ENCODE data around the gene DNASE1. TPM values are rescaled to one million over a fixed set of nuclear protein-coding genes. Genes with fewer than 3 reads are reported as not detected.

The DNASE1 gene
- total RNA-seq, 4 donors from 2014 or later = 18.1 to 33.2 (median 25.0) TPM

DNA sequence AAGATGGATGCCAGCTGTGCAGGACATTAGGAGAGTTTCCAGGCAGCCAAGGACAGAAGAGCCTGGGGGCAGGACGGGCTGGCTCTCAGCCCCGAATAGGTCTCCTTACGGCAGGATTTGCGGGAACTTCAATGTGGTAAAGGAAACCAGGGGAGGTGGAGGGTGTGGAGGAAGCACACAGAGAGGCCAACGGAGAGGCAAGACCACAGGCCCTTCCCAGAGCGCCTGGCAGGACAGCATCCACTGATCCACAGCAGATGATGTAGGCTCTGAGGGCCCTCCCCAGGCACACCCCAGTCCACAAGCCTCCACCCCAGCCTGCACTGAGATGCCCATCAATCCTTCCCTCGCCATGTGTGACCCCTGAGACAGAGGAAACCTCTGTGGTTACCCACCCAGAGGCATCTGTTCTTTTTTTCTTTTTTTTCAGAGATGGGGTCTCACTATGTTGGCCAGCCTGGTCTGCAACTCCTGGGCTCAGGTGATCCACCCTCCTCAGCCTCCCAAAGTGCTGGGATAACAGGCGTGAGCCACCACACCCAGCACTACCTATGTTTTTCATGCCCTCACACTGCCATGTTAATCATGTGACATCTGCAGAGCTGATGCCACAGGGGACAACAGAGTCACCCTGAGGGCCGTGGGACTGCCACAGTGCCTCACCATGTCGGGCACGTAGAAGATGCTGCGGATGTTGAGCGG lies 19.3 kb downstream of the DNASE1 start:
- peaks cover 26 to 36% of the 10 kb centered on the region in 2 donors for H3K36me3 ChIP-seq
- H3K9me3 ChIP-seq = no peaks in the 10 kb centered on the region
- H3K27ac ChIP-seq = no peak overlapping the region
- WGBS, 2 donors = 95 to 96% methylated on average over 13 of the region's 13 CpGs
- TF ChIP-seq POLR2A (IDR thresholded peaks at IDR 0.05) = no peak
- TF ChIP-seq, protein P1, sequence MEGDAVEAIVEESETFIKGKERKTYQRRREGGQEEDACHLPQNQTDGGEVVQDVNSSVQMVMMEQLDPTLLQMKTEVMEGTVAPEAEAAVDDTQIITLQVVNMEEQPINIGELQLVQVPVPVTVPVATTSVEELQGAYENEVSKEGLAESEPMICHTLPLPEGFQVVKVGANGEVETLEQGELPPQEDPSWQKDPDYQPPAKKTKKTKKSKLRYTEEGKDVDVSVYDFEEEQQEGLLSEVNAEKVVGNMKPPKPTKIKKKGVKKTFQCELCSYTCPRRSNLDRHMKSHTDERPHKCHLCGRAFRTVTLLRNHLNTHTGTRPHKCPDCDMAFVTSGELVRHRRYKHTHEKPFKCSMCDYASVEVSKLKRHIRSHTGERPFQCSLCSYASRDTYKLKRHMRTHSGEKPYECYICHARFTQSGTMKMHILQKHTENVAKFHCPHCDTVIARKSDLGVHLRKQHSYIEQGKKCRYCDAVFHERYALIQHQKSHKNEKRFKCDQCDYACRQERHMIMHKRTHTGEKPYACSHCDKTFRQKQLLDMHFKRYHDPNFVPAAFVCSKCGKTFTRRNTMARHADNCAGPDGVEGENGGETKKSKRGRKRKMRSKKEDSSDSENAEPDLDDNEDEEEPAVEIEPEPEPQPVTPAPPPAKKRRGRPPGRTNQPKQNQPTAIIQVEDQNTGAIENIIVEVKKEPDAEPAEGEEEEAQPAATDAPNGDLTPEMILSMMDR (IDR thresholded peaks at IDR 0.05) = no peak
- H3K27me3 ChIP-seq = no peaks in the 10 kb centered on the region
- no peak for DNase-seq
- no peak overlapping the region for H3K4me3 ChIP-seq (replicated peaks in 1 of 3)
- H3K4me1 ChIP-seq = no peaks in the 10 kb centered on the region
- intact Hi-C loops (cut with DNase I) = no loop called here

DNA sequence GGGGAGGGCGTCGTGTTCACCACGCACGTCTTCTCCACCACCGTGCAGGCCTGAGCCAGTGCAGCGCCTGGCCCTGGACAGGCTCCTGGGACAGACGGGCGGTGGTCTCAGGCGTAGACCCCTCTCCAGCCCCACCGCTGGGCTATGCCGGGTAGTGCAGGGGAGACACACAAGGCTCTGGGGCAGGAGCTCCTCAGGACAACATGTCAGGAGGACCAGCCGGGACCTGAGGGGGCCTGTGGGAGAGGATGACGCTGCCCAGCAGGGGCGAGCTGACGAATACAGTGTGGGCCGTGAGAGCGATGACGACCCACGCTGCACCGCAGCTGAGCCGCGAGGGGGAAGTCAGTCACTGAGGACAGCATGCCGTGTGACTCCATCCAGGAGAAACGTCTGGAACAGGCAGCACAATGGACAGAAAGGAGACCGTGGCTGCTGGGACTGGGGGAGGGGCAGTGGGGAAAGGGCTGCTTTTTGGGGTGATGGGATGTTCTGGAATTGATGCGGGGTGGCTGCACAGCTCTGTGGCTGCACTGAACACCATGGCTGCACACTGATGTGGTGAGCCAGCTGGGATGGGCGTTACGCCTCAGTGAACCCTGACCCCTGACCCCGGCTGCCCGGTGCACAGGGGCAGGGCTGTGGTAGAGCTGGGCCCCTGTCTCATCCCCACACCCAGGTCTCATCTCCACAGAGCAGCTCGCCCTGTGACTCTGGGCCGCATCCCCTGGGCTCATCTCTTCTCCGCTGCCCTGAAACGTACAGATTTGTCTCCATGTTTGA lies 20.2 kb downstream of the DNASE1 start:
- TF ChIP-seq, protein P1 (IDR thresholded peaks at IDR 0.05) = no peak
- TF ChIP-seq POLR2A (IDR thresholded peaks at IDR 0.05) = no peak
- Histone ChIP-seq H3K4me1 (no peaks in the 10 kb centered on the region), H3K4me3 (replicated peaks in 1 of 3) (no peak overlapping the region), H3K36me3 (peaks cover 31 to 38% of the 10 kb centered on the region in 2 donors), H3K27me3 (no peaks in the 10 kb centered on the region), H3K9me3 (no peaks in the 10 kb centered on the region), H3K27ac (no peak overlapping the region)
- 90 to 94% methylated on average over 26 to 29 of the region's 34 CpGs for WGBS, 2 donors
- intact Hi-C loops (cut with DNase I) = no loop called here
- no peak for DNase-seq

DNA sequence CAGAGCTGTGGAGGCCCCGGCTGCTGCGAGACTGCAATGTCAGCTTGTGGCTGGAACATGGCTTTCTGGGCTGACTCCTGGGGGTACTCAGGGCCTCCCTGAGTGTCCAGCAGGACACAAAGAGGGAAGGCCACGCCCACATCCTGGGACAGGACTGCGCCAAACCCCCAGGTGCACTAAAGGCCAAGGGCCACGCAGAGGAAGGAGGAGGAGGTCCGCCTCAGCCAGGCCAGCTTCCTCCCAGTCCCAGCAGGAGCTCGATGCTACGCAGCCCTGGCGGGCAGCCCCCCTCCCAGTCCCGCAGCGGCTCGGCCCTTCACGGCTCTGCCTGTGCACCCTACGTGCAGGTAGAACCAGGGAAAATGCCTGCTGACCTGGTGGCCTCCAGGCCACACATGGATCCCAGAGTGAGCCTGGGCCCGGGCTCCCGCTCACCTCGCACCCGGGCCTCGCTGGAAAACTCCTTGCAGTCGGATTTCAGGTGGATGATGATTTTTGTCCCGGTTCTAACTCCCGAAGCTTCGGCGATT lies 21.2 kb downstream of the DNASE1 start:
- H3K27ac ChIP-seq = no peak overlapping the region
- TF ChIP-seq, protein P1 (IDR thresholded peaks at IDR 0.05) = no peak
- H3K9me3 ChIP-seq = no peaks in the 10 kb centered on the region
- 94 to 95% methylated on average over 14 to 16 of the region's 24 CpGs for WGBS, 2 donors
- peaks cover 31 to 35% of the 10 kb centered on the region in 2 donors for H3K36me3 ChIP-seq
- intact Hi-C loops (cut with DNase I) = no loop called here
- H3K4me3 ChIP-seq (replicated peaks in 1 of 3) = no peak overlapping the region
- no peaks in the 10 kb centered on the region for H3K4me1 ChIP-seq
- no peak for DNase-seq
- H3K27me3 ChIP-seq = no peaks in the 10 kb centered on the region

DNA sequence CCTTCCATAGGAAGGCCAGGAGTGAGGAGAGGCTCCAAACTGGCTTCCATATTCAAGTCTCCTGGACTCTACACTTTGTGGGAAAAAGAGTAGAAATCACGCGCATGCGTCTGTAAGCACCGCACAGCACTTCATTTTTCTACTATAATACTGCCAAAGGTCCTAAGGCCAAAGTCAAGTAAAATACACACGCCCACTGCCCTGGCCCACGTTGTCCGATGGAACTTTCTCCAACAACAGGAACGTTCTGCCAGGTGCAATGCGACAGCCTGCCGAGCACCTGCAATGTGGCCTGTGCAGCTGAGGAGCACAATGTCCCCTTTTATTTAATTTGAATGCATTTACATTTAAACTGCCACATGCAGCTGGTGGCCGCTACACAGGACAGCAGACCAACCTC lies 23.5 kb downstream of the DNASE1 start:
- intact Hi-C loops (cut with DNase I) = no loop called here
- Histone ChIP-seq H3K36me3 (peaks cover 28 to 29% of the 10 kb centered on the region in 2 donors), H3K9me3 (no peaks in the 10 kb centered on the region), H3K4me1 (no peaks in the 10 kb centered on the region), H3K27ac (no peak overlapping the region), H3K4me3 (replicated peaks in 1 of 3) (no peak overlapping the region), H3K27me3 (no peaks in the 10 kb centered on the region)
- WGBS, 2 donors = 94 to 97% methylated on average over 11 of the region's 11 CpGs
- TF ChIP-seq, protein P1 (IDR thresholded peaks at IDR 0.05) = no peak
- no peak for DNase-seq

DNA sequence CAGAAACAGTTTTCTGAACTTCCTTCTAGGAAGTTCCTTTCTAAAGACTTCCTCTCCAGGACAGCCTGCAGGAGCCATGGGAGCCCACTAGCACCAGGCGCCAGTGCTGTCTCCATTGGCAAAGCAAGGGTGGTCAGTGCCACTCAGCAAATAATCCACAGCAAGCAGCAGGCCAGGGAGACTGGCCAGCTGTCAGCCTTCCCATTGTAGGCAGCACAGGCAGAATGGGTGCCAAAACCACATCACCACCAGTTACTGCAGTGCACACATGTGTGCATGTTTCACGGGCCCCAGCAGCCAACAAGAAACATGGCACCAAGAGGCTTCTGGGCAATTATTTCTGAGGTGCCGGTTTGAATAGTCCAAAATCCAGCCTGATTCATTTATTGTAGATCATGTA lies 26.7 kb downstream of the DNASE1 start:
- Histone ChIP-seq H3K36me3 (peaks cover 15 to 19% of the 10 kb centered on the region in 2 donors), H3K4me1 (no peaks in the 10 kb centered on the region), H3K27ac (no peak overlapping the region), H3K27me3 (no peaks in the 10 kb centered on the region), H3K9me3 (no peaks in the 10 kb centered on the region), H3K4me3 (replicated peaks in 1 of 3) (no peak overlapping the region)
- TF ChIP-seq, protein P1 (IDR thresholded peaks at IDR 0.05) = no peak
- TF ChIP-seq POLR2A (IDR thresholded peaks at IDR 0.05) = no peak
- 91 to 92% methylated on average over 2 to 3 of the region's 3 CpGs for WGBS, 2 donors
- intact Hi-C loops (cut with DNase I) = no loop called here
- DNase-seq = no peak
